H1 (cell line): ENCODE data around the gene NUBP2. TPM values are rescaled to one million over a fixed set of nuclear protein-coding genes. Genes with fewer than 3 reads are reported as not detected.

Source experiments
- CTCF ChIA-PET: fragments of 300-600 bp; sonication (Branson Sonifier 250); formaldehyde crosslinking; loops from one replicate; lab custom pipeline; 2021; ENCODE audit not compliant: partially characterized antibody; lab: Charles Lee
- POLR2A ChIA-PET: fragments of 300-600 bp; sonication (Branson Sonifier 250); formaldehyde crosslinking; loops from one replicate; lab custom pipeline; 2021; ENCODE audit warnings: inconsistent platforms; ENCODE audit not compliant: partially characterized antibody; lab: Charles Lee
- DNase-seq, 2 experiments: peaks; one replicate each; pipeline versions ENCODE4 v3.0.0 to v3.0.0-alpha.2; 2010 to 2022; ENCODE audit warnings: low spot score in 2 of 2, low read depth in 1 of 2, mixed read lengths in 1 of 2
- FAIRE-seq: peaks from 2 replicates; lab custom pipeline; 2011; peaks lifted over from hg19 to GRCh38; lab: Jason Lieb, UNC
- H2AFZ ChIP-seq: 2 replicates; pipeline ENCODE4 v1.8.1; 2012; ENCODE audit warnings: low read length, inconsistent platforms
- H2AK5ac ChIP-seq: 2 replicates; pipeline ENCODE4 v1.6.1; 2013; ENCODE audit warnings: low read depth, low read length
- H2BK120ac ChIP-seq: replicated peaks from 2 replicates; pipeline ENCODE3; 2013; ENCODE audit warnings: low read depth, low read length, inconsistent platforms
- H2BK12ac ChIP-seq: 2 replicates; pipeline ENCODE4 v1.6.1; 2013; ENCODE audit warnings: low read depth, low read length
- H2BK15ac ChIP-seq: 2 replicates; pipeline ENCODE4 v1.6.1; 2013; ENCODE audit warnings: low read length
- H2BK20ac ChIP-seq: 2 replicates; pipeline ENCODE4 v1.6.1; 2013; ENCODE audit warnings: low read length
- H2BK5ac ChIP-seq: 2 replicates; pipeline ENCODE4 v1.6.1; 2013; ENCODE audit warnings: low read depth, low read length
- H3K14ac ChIP-seq: 2 replicates; pipeline ENCODE4 v1.6.1; 2013; ENCODE audit warnings: inconsistent platforms; ENCODE audit not compliant: insufficient read length
- H3K18ac ChIP-seq: 2 replicates; pipeline ENCODE4 v1.6.1; 2013; ENCODE audit warnings: low read length; ENCODE audit errors: extremely low read depth
- H3K23ac ChIP-seq: 2 replicates; pipeline ENCODE4 v1.6.1; 2013; ENCODE audit warnings: inconsistent platforms; ENCODE audit not compliant: insufficient read length
- H3K23me2 ChIP-seq: 2 replicates; pipeline ENCODE4 v1.6.1; 2013; ENCODE audit warnings: low read depth, low read length
- H3K27ac ChIP-seq: 2 replicates; pipeline ENCODE4 v1.6.1; 2011; ENCODE audit warnings: low read depth, low read length, inconsistent platforms
- H3K27me3 ChIP-seq, 4 experiments: replicated peaks in 1 of 4; 1 replicate in 1 of 4; 2 replicates in 3 of 4; pipeline versions ENCODE4 v1.6.1 to v1.8.1; 2011 to 2013; ENCODE audit warnings: low read length in 3 of 4, mild to moderate bottlenecking in 3 of 4, inconsistent platforms in 2 of 4, mixed read lengths in 2 of 4, moderate library complexity in 1 of 4; ENCODE audit not compliant: control insufficient read depth in 3 of 4, insufficient read depth in 3 of 4; ENCODE audit errors: extremely low read depth in 1 of 4
- H3K36me3 ChIP-seq, 4 experiments: 2 replicates each; pipeline versions ENCODE4 v1.6.1 to v1.8.1; 2011 to 2013; ENCODE audit warnings: mild to moderate bottlenecking in 4 of 4, low read length in 3 of 4, moderate library complexity in 2 of 4, control low read depth in 1 of 4, inconsistent platforms in 1 of 4; ENCODE audit not compliant: insufficient read depth in 4 of 4, control insufficient read depth in 2 of 4
- H3K4ac ChIP-seq: replicated peaks from 2 replicates; pipeline ENCODE3; 2013; ENCODE audit warnings: low read length, low read depth, mixed read lengths, inconsistent platforms; ENCODE audit not compliant: insufficient read length
- H3K4me1 ChIP-seq, 4 experiments: replicated peaks in 1 of 4; 1 replicate in 1 of 4; 2 replicates in 3 of 4; pipeline versions ENCODE4 v1.6.1 to v1.8.1; 2011 to 2013; ENCODE audit warnings: low read length in 3 of 4, inconsistent platforms in 2 of 4, mixed read lengths in 1 of 4; ENCODE audit not compliant: insufficient read depth in 4 of 4, control insufficient read depth in 3 of 4
- H3K4me2 ChIP-seq, 2 experiments: 2 replicates each; pipeline versions ENCODE4 v1.6.1 to v1.8.1; 2011 to 2013; ENCODE audit warnings: low read depth in 2 of 2, low read length in 2 of 2, control low read depth in 1 of 2, inconsistent platforms in 1 of 2, mild to moderate bottlenecking in 1 of 2; ENCODE audit not compliant: insufficient read depth in 1 of 2
- H3K4me3 ChIP-seq, 4 experiments: fragments of 200-600, 300-600 bp in 1 of 4; sonication (generic), shearing (Covaris generic), sonication (Bioruptor Twin) in 1 of 4; 2 replicates each; pipeline versions ENCODE4 v1.5.1 to v1.8.1; 2011 to 2016; ENCODE audit warnings: low read length in 4 of 4, low read depth in 3 of 4, control low read depth in 2 of 4, inconsistent platforms in 2 of 4, mild to moderate bottlenecking in 2 of 4, mixed read lengths in 1 of 4, moderate library complexity in 1 of 4; ENCODE audit not compliant: insufficient read depth in 2 of 4; ENCODE audit errors: extremely low read depth in 1 of 4
- H3K56ac ChIP-seq: replicated peaks from 2 replicates; pipeline ENCODE3; 2013; ENCODE audit warnings: low read depth, mild to moderate bottlenecking, mixed read lengths, low read length, inconsistent platforms; ENCODE audit not compliant: insufficient read length
- H3K79me1 ChIP-seq: 2 replicates; pipeline ENCODE4 v1.6.1; 2013; ENCODE audit warnings: low read depth, low read length, control low read depth
- H3K79me2 ChIP-seq, 2 experiments: 2 replicates each; pipeline versions ENCODE4 v1.6.1 to v1.8.1; 2012 to 2013; ENCODE audit warnings: low read length in 2 of 2, mild to moderate bottlenecking in 2 of 2, inconsistent platforms in 1 of 2; ENCODE audit not compliant: insufficient read depth in 2 of 2, control insufficient read depth in 1 of 2
- H3K9ac ChIP-seq, 4 experiments: replicated peaks in 1 of 4; 1 replicate in 1 of 4; 2 replicates in 3 of 4; pipeline versions ENCODE4 v1.6.1 to v1.8.1; 2011 to 2013; ENCODE audit warnings: low read depth in 3 of 4, low read length in 3 of 4, control low read depth in 2 of 4, mild to moderate bottlenecking in 2 of 4, moderate library complexity in 2 of 4, inconsistent platforms in 1 of 4; ENCODE audit errors: extremely low read depth in 1 of 4
- H3K9me3 ChIP-seq, 2 experiments: 2 replicates each; pipeline versions ENCODE4 v1.6.1 to v1.8.1; 2012 to 2013; ENCODE audit warnings: mild to moderate bottlenecking in 2 of 2, moderate library complexity in 2 of 2, control low read depth in 1 of 2, inconsistent platforms in 1 of 2, low read depth in 1 of 2, low read length in 1 of 2, mixed read lengths in 1 of 2; ENCODE audit not compliant: insufficient read depth in 2 of 2
- H4K20me1 ChIP-seq, 2 experiments: replicated peaks in 1 of 2; 2 replicates each; pipeline versions ENCODE3 to v1.8.1; 2011 to 2013; ENCODE audit warnings: inconsistent platforms in 2 of 2, low read length in 2 of 2, mild to moderate bottlenecking in 1 of 2; ENCODE audit not compliant: insufficient read depth in 2 of 2, control insufficient read depth in 1 of 2
- H4K5ac ChIP-seq: 2 replicates; pipeline ENCODE4 v1.6.1; 2013; ENCODE audit warnings: low read length, low read depth, mixed read lengths, inconsistent platforms; ENCODE audit not compliant: insufficient read length
- H4K8ac ChIP-seq: 2 replicates; pipeline ENCODE4 v1.8.0; 2013; ENCODE audit warnings: mild to moderate bottlenecking, moderate library complexity, low read length, inconsistent platforms; ENCODE audit not compliant: insufficient read depth; ENCODE audit errors: extremely low read depth
- H4K91ac ChIP-seq: replicated peaks from 2 replicates; pipeline ENCODE3; 2013; ENCODE audit warnings: low read length, mixed read lengths, inconsistent platforms; ENCODE audit not compliant: insufficient read length
- CREB1 ChIP-seq: IDR thresholded peaks from 2 replicates; pipeline ENCODE4 v1.6.1; 2012; ENCODE audit warnings: inconsistent platforms
- HDAC2 ChIP-seq, 2 experiments: fragments of 300-600 bp in 1 of 2; sonication (generic) in 1 of 2; IDR thresholded peaks; 2 replicates each; pipeline ENCODE4 v1.6.1; 2011 to 2012; ENCODE audit warnings: low read depth in 2 of 2, low read length in 2 of 2, mild to moderate bottlenecking in 2 of 2, moderate library complexity in 2 of 2, borderline replicate concordance in 1 of 2, inconsistent platforms in 1 of 2
- RAD21 ChIP-seq, 2 experiments: IDR thresholded peaks in 1 of 2; conservative IDR thresholded peaks in 1 of 2; 2 replicates each; pipeline ENCODE4 v1.6.1; 2011; ENCODE audit warnings: low read depth in 2 of 2, low read length in 2 of 2, improper control_type of control experiment in 1 of 2, inconsistent platforms in 1 of 2, mild to moderate bottlenecking in 1 of 2, moderate library complexity in 1 of 2
- SIX5 ChIP-seq: IDR thresholded peaks from 2 replicates; pipeline ENCODE4 v1.6.1; 2011; ENCODE audit warnings: mild to moderate bottlenecking, low read depth, low read length
- SP2 ChIP-seq: IDR thresholded peaks from 2 replicates; pipeline ENCODE4 v1.6.1; 2012; ENCODE audit warnings: mild to moderate bottlenecking, low read length, inconsistent platforms
- TAF7 ChIP-seq: optimal IDR thresholded peaks from 2 replicates; pipeline ENCODE3; 2011; ENCODE audit warnings: low read depth, mild to moderate bottlenecking, inconsistent platforms, low read length, moderate library complexity, borderline replicate concordance
- YY1 ChIP-seq: IDR thresholded peaks from 2 replicates; pipeline ENCODE4 v1.6.1; 2011; ENCODE audit warnings: low read depth, mild to moderate bottlenecking, low read length
- WGBS, 2 experiments: shearing (Covaris generic) in 1 of 2; methylation state at CpG; one replicate each; pipeline versions ENCODE4 v1.1.6 to v1.1.7; 2013 to 2015; ENCODE audit warnings: low lambda C conversion rate in 2 of 2, mixed read lengths in 2 of 2, inconsistent platforms in 1 of 2, low coverage in 1 of 2, missing lambda C conversion rate in 1 of 2; ENCODE audit not compliant: insufficient replicate concordance in 2 of 2, insufficient coverage in 1 of 2, insufficient read length in 1 of 2; ENCODE audit errors: extremely low coverage in 1 of 2, missing lambda C conversion rate in 1 of 2; 5-methylcytosine and 5-hydroxymethylcytosine counted together
- polyA plus RNA-seq, 7 experiments: library from polyadenylated mRNA; depleted of rRNA in 3 of 7; stranded (reverse) in 5 of 7; unstranded in 2 of 7; fragments of >200 nt in 5 of 7; fragments of 200-250 nt in 2 of 7; gene quantifications; 1 replicate in 5 of 7; 2 replicates in 1 of 7; 4 replicates in 1 of 7; pipeline versions ENCODE4 v1.2.1 to v1.2.3, GENCODE V29; 2011 to 2013; ENCODE audit warnings: missing spikeins in 2 of 7, mixed read lengths in 2 of 7
- total RNA-seq: library from RNA; stranded (reverse); fragmentation: NEBNext Ultra II Directional; extraction: Animal tissue kit (Norgen Biotek cat#: 25700); gene quantifications from 2 replicates; pipeline ENCODE4 v1.2.1, GENCODE V29; 2021
- TF ChIP-seq, protein P1 (sequence below), 3 experiments: IDR thresholded peaks; 1 replicate in 2 of 3; 2 replicates in 1 of 3; pipeline versions ENCODE4 v1.5.1 to v1.6.1; 2011; ENCODE audit warnings: low read length in 3 of 3, mild to moderate bottlenecking in 3 of 3, inconsistent platforms in 2 of 3, low read depth in 1 of 3, moderate library complexity in 1 of 3; ENCODE audit not compliant: insufficient read depth in 1 of 3; ENCODE audit errors: control extremely low read depth in 1 of 3

NUBP2 gene
- total and polyA plus RNA-seq, 2 of the 8 experiments (the other 6 are each of a cell fraction or from before 2014, with no cell fraction given), result 70.3 to 96.9 TPM

DNA sequence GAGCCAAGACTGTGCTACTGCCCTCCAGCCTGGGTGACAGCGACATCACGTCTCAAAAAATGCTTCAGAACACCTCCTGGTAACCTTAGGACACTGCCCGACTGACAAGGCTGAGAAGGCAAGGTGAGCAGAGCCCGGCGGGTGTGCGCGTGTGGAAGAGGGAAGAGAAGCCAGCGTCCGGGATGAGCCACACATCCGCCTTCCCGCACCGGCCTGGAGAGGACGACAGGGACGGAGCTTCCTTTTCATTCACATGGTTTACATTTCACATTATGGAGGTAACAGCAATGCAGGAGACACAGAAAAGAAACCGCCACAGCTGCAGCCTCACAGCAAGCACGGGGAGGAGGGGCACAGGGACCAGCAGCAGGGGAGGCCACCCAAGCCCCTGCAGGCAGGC is 27.3 kb downstream of the NUBP2 start:
- no peak for TF ChIP-seq SIX5
- TF ChIP-seq CREB1, result no peak
- TF ChIP-seq SP2, result no peak
- no peak for TF ChIP-seq TAF7
- no peak for TF ChIP-seq HDAC2 (IDR thresholded peaks at IDR 0.05; ENCODE audit: borderline replicate concordance in 1 of 2, low read depth in 2 of 2, low read length in 2 of 2)
- TF ChIP-seq, protein P1, sequence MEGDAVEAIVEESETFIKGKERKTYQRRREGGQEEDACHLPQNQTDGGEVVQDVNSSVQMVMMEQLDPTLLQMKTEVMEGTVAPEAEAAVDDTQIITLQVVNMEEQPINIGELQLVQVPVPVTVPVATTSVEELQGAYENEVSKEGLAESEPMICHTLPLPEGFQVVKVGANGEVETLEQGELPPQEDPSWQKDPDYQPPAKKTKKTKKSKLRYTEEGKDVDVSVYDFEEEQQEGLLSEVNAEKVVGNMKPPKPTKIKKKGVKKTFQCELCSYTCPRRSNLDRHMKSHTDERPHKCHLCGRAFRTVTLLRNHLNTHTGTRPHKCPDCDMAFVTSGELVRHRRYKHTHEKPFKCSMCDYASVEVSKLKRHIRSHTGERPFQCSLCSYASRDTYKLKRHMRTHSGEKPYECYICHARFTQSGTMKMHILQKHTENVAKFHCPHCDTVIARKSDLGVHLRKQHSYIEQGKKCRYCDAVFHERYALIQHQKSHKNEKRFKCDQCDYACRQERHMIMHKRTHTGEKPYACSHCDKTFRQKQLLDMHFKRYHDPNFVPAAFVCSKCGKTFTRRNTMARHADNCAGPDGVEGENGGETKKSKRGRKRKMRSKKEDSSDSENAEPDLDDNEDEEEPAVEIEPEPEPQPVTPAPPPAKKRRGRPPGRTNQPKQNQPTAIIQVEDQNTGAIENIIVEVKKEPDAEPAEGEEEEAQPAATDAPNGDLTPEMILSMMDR (IDR thresholded peaks at IDR 0.05; ENCODE audit: control extremely low read depth in 1 of 3, insufficient read depth in 1 of 3, low read depth in 1 of 3, low read length in 3 of 3), result no peak
- TF ChIP-seq YY1, result no peak
- no peak for TF ChIP-seq RAD21 (IDR thresholded peaks at IDR 0.05 in 1 of 2, conservative IDR thresholded peaks at IDR 0.05 in 1 of 2; ENCODE audit: low read depth in 2 of 2, low read length in 2 of 2)
- TF ChIP-seq, all 59 proteins: peak for 0

More for the DNA sequence above, 27.3 kb downstream of the NUBP2 start:
- Histone ChIP-seq H2AFZ (no peak overlapping the region), H2BK12ac (no peak overlapping the region), H3K4me2 (no peak overlapping the region), H3K27me3 (no peaks in the 10 kb centered on the region), H2BK15ac (no peak overlapping the region), H3K23me2 (no peaks in the 10 kb centered on the region), H3K9me3 (peaks cover 2 to 3% of the 10 kb centered on the region in 2 experiments; a peak in 1 of 4 replicates), H3K79me2 (no peaks in the 10 kb centered on the region), H4K8ac (no peak overlapping the region), H3K23ac (no peak overlapping the region), H3K56ac (no peak overlapping the region), H4K20me1 (peaks cover 0 to 2% of the 10 kb centered on the region in 2 experiments), H2AK5ac (no peak overlapping the region), H2BK5ac (no peak overlapping the region), H3K27ac (no peak overlapping the region), H4K5ac (no peak overlapping the region), H2BK120ac (no peak overlapping the region), H3K4me1 (no peaks in the 10 kb centered on the region; a peak in 2 of 7 replicates), H3K79me1 (no peaks in the 10 kb centered on the region), H3K4ac (no peak overlapping the region), H4K91ac (no peak overlapping the region), H3K14ac (no peak overlapping the region), H2BK20ac (no peak overlapping the region), H3K4me3 (no peak overlapping the region), H3K9ac (no peak overlapping the region), H3K18ac (no peak overlapping the region), H3K36me3 (no peaks in the 10 kb centered on the region; a peak in 1 of 8 replicates)
- DNase-seq, result no peak
- WGBS, 2 experiments, result 89% methylated on average over 16 of the region's 16 CpGs; no CpG with 5 or more reads in 1 of the 2 experiments
- ChIA-PET POLR2A (interaction anchor here (1.4 kb wide), 1 partner anchor 151 kb away, joined by 4 read pairs; no protein-coding TSS in a partner anchor), CTCF (interaction anchor here (1.0 to 2.0 kb wide), 7 partner anchors 9 to 77 kb away, joined by 3 to 7 read pairs (median 5); partner anchors contain the start of genes IGFALS, NUBP2 and SPSB3)
- FAIRE-seq, result no peak
